Panc1 (cell line): ENCODE data around the gene TIMM17A. TPM values are rescaled to one million over a fixed set of nuclear protein-coding genes. Genes with fewer than 3 reads are reported as not detected.

ENCODE experiments used
- ATAC-seq: fragments of 200-7000 bp; cut with Tn5 transposase; 2 replicates; pipeline ENCODE4 v1.9.1; 2020; ENCODE audit warnings: mild to moderate bottlenecking, moderate library complexity
- BruUV-seq: library from RNA; stranded (reverse); fragments of 400-500 nt; replicated peaks from 2 replicates; lab custom pipeline; 2021; lab: Mats Ljungman, UMichigan
- CTCF ChIA-PET: fragments of 300-600 bp; sonication (Branson Sonifier 250); formaldehyde crosslinking; loops from one replicate; lab custom pipeline; 2022; ENCODE audit warnings: antibody characterized with exemption; lab: Charles Lee
- POLR2A ChIA-PET: fragments of 300-600 bp; sonication (Branson Sonifier 250); formaldehyde crosslinking; loops from one replicate; lab custom pipeline; 2022; ENCODE audit warnings: antibody characterized with exemption; lab: Charles Lee
- DNase-seq: peaks from one replicate; pipeline ENCODE4 v3.0.0-alpha.2; 2010; ENCODE audit warnings: low read depth, low spot score
- H3K27ac ChIP-seq: 2 replicates; pipeline ENCODE4 v1.5.1; 2011; ENCODE audit warnings: mild to moderate bottlenecking, low read length, inconsistent platforms
- H3K27me3 ChIP-seq: fragments of 200-500 bp; sonication (Bioruptor generic); 2 replicates; pipeline ENCODE4 v1.6.0; 2014; ENCODE audit warnings: low read length, inconsistent platforms; ENCODE audit not compliant: control insufficient read depth, insufficient read depth
- H3K36me3 ChIP-seq: fragments of 200-500 bp; sonication (Bioruptor generic); 2 replicates; pipeline ENCODE4 v1.5.1; 2014; ENCODE audit warnings: inconsistent platforms, mild to moderate bottlenecking, low read length, moderate library complexity; ENCODE audit not compliant: control insufficient read depth, insufficient read depth
- H3K4me1 ChIP-seq: 2 replicates; pipeline ENCODE4 v1.5.1; 2011; ENCODE audit warnings: inconsistent platforms, mild to moderate bottlenecking, low read length, moderate library complexity; ENCODE audit not compliant: control insufficient read depth, insufficient read depth
- H3K4me3 ChIP-seq, 2 experiments: 2 replicates each; pipeline ENCODE4 v1.5.1; 2011 to 2012; ENCODE audit warnings: low read depth in 2 of 2, low read length in 2 of 2, mild to moderate bottlenecking in 2 of 2, inconsistent platforms in 1 of 2, moderate library complexity in 1 of 2
- H3K9me3 ChIP-seq: fragments of 200-500 bp; sonication (Bioruptor generic); 2 replicates; pipeline ENCODE4 v1.5.1; 2014; ENCODE audit warnings: low read depth, mild to moderate bottlenecking, inconsistent platforms, low read length, moderate library complexity; ENCODE audit not compliant: control insufficient read depth, insufficient read depth
- POLR2AphosphoS5 ChIP-seq: IDR thresholded peaks from 2 replicates; pipeline ENCODE4 v1.6.1; 2012; ENCODE audit warnings: mild to moderate bottlenecking, low read depth, low read length, moderate library complexity
- SIN3A ChIP-seq: IDR thresholded peaks from 2 replicates; pipeline ENCODE4 v1.6.1; 2012; ENCODE audit warnings: low read depth, mild to moderate bottlenecking, low read length, moderate library complexity, borderline replicate concordance; ENCODE audit not compliant: insufficient read depth
- TCF7L2 ChIP-seq: IDR thresholded peaks from 2 replicates; pipeline ENCODE4 v1.6.1; 2011; ENCODE audit warnings: mild to moderate bottlenecking, low read depth, low read length, inconsistent platforms
- in situ Hi-C: cut with HindIII; loops from 2 replicates; pipeline ENCODE4 v1.10.0; 2016; ENCODE audit warnings: low sequenced_read_pairs, low pct_unique_long_range_greater_than_20kb
- intact Hi-C: fragments of 100-400 bp; cut with micrococcal nuclease; formaldehyde crosslinking; loops from one replicate; pipeline ENCODE4 v1.10.0; 2022; ENCODE audit not compliant: unreplicated experiment
- total RNA-seq: library from RNA; stranded (reverse); gene quantifications from one replicate; pipeline ENCODE4 v1.2.1, GENCODE V29; 2021; ENCODE audit not compliant: unreplicated experiment
- TF ChIP-seq, protein P1 (sequence below): fragments of 450-650 bp; IDR thresholded peaks from 2 replicates; pipeline ENCODE4 v1.5.1; 2017; ENCODE audit warnings: mild to moderate bottlenecking
- TF ChIP-seq, protein P2 (sequence below), 2 experiments: IDR thresholded peaks; 2 replicates each; pipeline ENCODE4 v1.6.1; 2011 to 2012; ENCODE audit warnings: low read depth in 2 of 2, control low read depth in 1 of 2, low read length in 1 of 2, mild to moderate bottlenecking in 1 of 2, moderate library complexity in 1 of 2; ENCODE audit not compliant: insufficient read depth in 1 of 2

TIMM17A gene
- total RNA-seq, 1 experiment from 2014 or later = 118 TPM

GRCh38 chr1:201945863-201946223, 9.5 kb upstream of the TIMM17A start:
- ChIA-PET CTCF (interaction anchor here (0.7 kb wide), 1 partner anchor 43 kb away, joined by 3 read pairs; no protein-coding TSS in a partner anchor), POLR2A (interaction anchor here (0.8 kb wide), 1 partner anchor 8 kb away, joined by 3 read pairs; no protein-coding TSS in a partner anchor)
- intact Hi-C loops = no loop called here
- Histone ChIP-seq H3K9me3 (no peaks in the 10 kb centered on the region), H3K4me3 (peak overlapping the region in 1 of 2 experiments; percentile 24; a peak in 1 of 4 replicates), H3K27ac (no peak overlapping the region), H3K27me3 (peaks cover 7% of the 10 kb centered on the region), H3K4me1 (no peaks in the 10 kb centered on the region; the same call in 1 of the 2 replicates), H3K36me3 (no peaks in the 10 kb centered on the region)
- no peak for DNase-seq
- in situ Hi-C loops = no loop called here
- no TSS peak for BruUV-seq
- TF ChIP-seq, protein P1, sequence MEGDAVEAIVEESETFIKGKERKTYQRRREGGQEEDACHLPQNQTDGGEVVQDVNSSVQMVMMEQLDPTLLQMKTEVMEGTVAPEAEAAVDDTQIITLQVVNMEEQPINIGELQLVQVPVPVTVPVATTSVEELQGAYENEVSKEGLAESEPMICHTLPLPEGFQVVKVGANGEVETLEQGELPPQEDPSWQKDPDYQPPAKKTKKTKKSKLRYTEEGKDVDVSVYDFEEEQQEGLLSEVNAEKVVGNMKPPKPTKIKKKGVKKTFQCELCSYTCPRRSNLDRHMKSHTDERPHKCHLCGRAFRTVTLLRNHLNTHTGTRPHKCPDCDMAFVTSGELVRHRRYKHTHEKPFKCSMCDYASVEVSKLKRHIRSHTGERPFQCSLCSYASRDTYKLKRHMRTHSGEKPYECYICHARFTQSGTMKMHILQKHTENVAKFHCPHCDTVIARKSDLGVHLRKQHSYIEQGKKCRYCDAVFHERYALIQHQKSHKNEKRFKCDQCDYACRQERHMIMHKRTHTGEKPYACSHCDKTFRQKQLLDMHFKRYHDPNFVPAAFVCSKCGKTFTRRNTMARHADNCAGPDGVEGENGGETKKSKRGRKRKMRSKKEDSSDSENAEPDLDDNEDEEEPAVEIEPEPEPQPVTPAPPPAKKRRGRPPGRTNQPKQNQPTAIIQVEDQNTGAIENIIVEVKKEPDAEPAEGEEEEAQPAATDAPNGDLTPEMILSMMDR = no peak
- ATAC-seq = no peak

GRCh38 chr1:201946224-201946908, 8.9 kb upstream of the TIMM17A start, which contains the start of gene LMOD1:
TSS of gene LMOD1 (minus strand) at chr1:201946548. CDS start at chr1:201946340, 208 bp downstream.
- ChIA-PET POLR2A (no interaction called here), CTCF (no interaction called here)
- Histone ChIP-seq H3K9me3 (no peaks in the 10 kb centered on the region), H3K27me3 (peaks cover 7% of the 10 kb centered on the region), H3K36me3 (no peaks in the 10 kb centered on the region), H3K27ac (no peak within 1 kb of the TSS), H3K4me1 (no peaks in the 10 kb centered on the region; the same call in 1 of the 2 replicates), H3K4me3 (peak within 1 kb of the TSS in 1 of 2 experiments; percentile 24; a peak in 2 of 4 replicates)
- in situ Hi-C loops (no loop called here), intact Hi-C loops (no loop called here)
- DNase-seq (no peak), ATAC-seq (peak; percentile 35; the same call in 1 of the 2 replicates)
- no TSS peak for BruUV-seq
- TF ChIP-seq SIN3A = no peak
- no peak for TF ChIP-seq TCF7L2
- TF ChIP-seq, protein P1 = no peak
- TF ChIP-seq, protein P2, sequence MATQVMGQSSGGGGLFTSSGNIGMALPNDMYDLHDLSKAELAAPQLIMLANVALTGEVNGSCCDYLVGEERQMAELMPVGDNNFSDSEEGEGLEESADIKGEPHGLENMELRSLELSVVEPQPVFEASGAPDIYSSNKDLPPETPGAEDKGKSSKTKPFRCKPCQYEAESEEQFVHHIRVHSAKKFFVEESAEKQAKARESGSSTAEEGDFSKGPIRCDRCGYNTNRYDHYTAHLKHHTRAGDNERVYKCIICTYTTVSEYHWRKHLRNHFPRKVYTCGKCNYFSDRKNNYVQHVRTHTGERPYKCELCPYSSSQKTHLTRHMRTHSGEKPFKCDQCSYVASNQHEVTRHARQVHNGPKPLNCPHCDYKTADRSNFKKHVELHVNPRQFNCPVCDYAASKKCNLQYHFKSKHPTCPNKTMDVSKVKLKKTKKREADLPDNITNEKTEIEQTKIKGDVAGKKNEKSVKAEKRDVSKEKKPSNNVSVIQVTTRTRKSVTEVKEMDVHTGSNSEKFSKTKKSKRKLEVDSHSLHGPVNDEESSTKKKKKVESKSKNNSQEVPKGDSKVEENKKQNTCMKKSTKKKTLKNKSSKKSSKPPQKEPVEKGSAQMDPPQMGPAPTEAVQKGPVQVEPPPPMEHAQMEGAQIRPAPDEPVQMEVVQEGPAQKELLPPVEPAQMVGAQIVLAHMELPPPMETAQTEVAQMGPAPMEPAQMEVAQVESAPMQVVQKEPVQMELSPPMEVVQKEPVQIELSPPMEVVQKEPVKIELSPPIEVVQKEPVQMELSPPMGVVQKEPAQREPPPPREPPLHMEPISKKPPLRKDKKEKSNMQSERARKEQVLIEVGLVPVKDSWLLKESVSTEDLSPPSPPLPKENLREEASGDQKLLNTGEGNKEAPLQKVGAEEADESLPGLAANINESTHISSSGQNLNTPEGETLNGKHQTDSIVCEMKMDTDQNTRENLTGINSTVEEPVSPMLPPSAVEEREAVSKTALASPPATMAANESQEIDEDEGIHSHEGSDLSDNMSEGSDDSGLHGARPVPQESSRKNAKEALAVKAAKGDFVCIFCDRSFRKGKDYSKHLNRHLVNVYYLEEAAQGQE (IDR thresholded peaks at IDR 0.05; ENCODE audit: insufficient read depth in 1 of 2, low read depth in 2 of 2, low read length in 1 of 2) = no peak
- no peak for TF ChIP-seq POLR2AphosphoS5
